HEK293T (cell line): ENCODE data around the gene SLC36A4.

Experiments
- CTCF ChIA-PET: fragments of 350-600 bp; formaldehyde crosslinking; extraction: SDS; loops from one replicate; lab custom pipeline; 2021; ENCODE audit warnings: antibody characterized with exemption, inconsistent platforms; lab: Yijun Ruan, JAX
- POLR2A ChIA-PET: fragments of 350-600 bp; formaldehyde crosslinking; extraction: SDS; loops from one replicate; lab custom pipeline; 2020; ENCODE audit warnings: antibody characterized with exemption, inconsistent platforms; lab: Yijun Ruan, JAX
- DNase-seq: peaks from one replicate; pipeline ENCODE4 v3.0.0; 2012; ENCODE audit warnings: mixed read lengths; ENCODE audit errors: extremely low spot score
- ARNT ChIP-seq: fragments of 450-650 bp; IDR thresholded peaks from 2 replicates; pipeline ENCODE4 v1.6.1; 2017; ENCODE audit warnings: mild to moderate bottlenecking
- BHLHE40 ChIP-seq: fragments of 450-650 bp; IDR thresholded peaks from 2 replicates; pipeline ENCODE4 v1.6.1; 2016; ENCODE audit warnings: mild to moderate bottlenecking, moderate library complexity, borderline replicate concordance
- CTBP1 ChIP-seq: fragments of 450-650 bp; IDR thresholded peaks from 2 replicates; pipeline ENCODE4 v1.6.1; 2016; ENCODE audit warnings: borderline replicate concordance
- ELF4 ChIP-seq: fragments of 450-650 bp; IDR thresholded peaks from 2 replicates; pipeline ENCODE4 v1.6.1; 2017; ENCODE audit warnings: antibody characterized with exemption
- FOXA1 ChIP-seq: fragments of 450-650 bp; IDR thresholded peaks from 2 replicates; pipeline ENCODE4 v1.6.1; 2016; ENCODE audit warnings: mild to moderate bottlenecking
- FOXK2 ChIP-seq: fragments of 450-650 bp; IDR thresholded peaks from 2 replicates; pipeline ENCODE4 v1.6.1; 2016; ENCODE audit warnings: mild to moderate bottlenecking
- FOXM1 ChIP-seq: fragments of 450-650 bp; IDR thresholded peaks from 2 replicates; pipeline ENCODE4 v1.6.1; 2017; ENCODE audit warnings: mild to moderate bottlenecking, borderline replicate concordance
- HDGF ChIP-seq: fragments of 450-650 bp; IDR thresholded peaks from 2 replicates; pipeline ENCODE4 v1.6.1; 2017; ENCODE audit warnings: antibody characterized with exemption, borderline replicate concordance
- L3MBTL2 ChIP-seq: fragments of 450-650 bp; conservative IDR thresholded peaks from 2 replicates; pipeline ENCODE4 v1.6.1; 2016; ENCODE audit warnings: mild to moderate bottlenecking
- LEF1 ChIP-seq: fragments of 450-650 bp; IDR thresholded peaks from 2 replicates; pipeline ENCODE4 v1.6.1; 2017; ENCODE audit warnings: mild to moderate bottlenecking, borderline replicate concordance
- NFRKB ChIP-seq: fragments of 450-650 bp; IDR thresholded peaks from 2 replicates; pipeline ENCODE4 v1.6.1; 2016; ENCODE audit warnings: mild to moderate bottlenecking, moderate library complexity
- PKNOX1 ChIP-seq: fragments of 450-650 bp; IDR thresholded peaks from 2 replicates; pipeline ENCODE4 v1.6.1; 2016
- SP1 ChIP-seq: fragments of 450-650 bp; IDR thresholded peaks from 2 replicates; pipeline ENCODE4 v1.6.1; 2017
- SUZ12 ChIP-seq: fragments of 450-650 bp; IDR thresholded peaks from 2 replicates; pipeline ENCODE4 v1.6.1; 2016; ENCODE audit warnings: mild to moderate bottlenecking
- TARDBP ChIP-seq: fragments of 450-650 bp; IDR thresholded peaks from 2 replicates; pipeline ENCODE4 v1.6.1; 2016
- ZNF384 ChIP-seq: fragments of 450-650 bp; IDR thresholded peaks from 2 replicates; pipeline ENCODE4 v1.6.1; 2016

SLC36A4 gene

DNA sequence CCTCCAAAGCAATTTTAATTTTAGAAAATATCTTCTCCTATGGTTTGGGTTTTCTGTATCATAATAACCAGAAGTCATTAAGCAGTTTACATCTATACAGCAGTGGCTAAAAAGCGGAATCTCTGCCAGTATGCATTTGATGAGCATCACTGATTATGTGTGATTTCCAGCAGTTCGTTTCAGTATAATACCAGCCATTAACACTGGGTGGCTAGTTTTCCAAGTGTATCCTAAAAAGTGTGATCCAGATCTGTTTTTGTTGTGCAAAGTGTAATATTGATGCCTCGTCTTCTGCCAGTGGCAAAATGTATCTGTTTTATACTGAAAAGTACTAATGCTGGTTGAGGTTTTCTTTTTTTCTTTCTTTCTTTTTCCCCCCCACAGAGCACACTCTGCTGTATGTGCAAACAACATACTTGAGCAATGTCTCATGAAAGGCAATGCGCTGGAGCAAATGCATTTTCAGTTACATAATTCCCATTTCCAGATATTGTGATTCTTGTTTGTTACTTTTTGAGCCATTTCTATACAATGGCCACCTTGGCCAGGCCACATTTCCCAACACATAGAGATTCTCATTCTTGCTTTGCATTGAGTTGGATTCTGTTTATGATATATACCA is 64.2 kb downstream of the SLC36A4 start:
- CTCF ChIA-PET, result no interaction called here
- DNase-seq, result no peak
- no peak for TF ChIP-seq LEF1
- TF ChIP-seq CTBP1, result no peak
- no peak for TF ChIP-seq ELF4
- no peak for TF ChIP-seq BHLHE40
- TF ChIP-seq FOXK2, result no peak
- no peak for TF ChIP-seq NFRKB
- no peak for TF ChIP-seq FOXA1
- TF ChIP-seq PKNOX1, result no peak
- POLR2A ChIA-PET, result no interaction called here

GRCh38 chr11:93132836-93133235 is 65.0 kb downstream of the SLC36A4 start:
- ChIA-PET POLR2A (no interaction called here), CTCF (interaction anchor here (0.6 kb wide), 1 partner anchor 11 kb away, joined by 4 read pairs; no protein-coding TSS in a partner anchor)
- TF ChIP-seq HDGF (no peak), BHLHE40 (no peak), SP1 (no peak), LEF1 (no peak), FOXK2 (no peak), ARNT (no peak), L3MBTL2 (no peak), ELF4 (no peak), FOXM1 (no peak)
- DNase-seq, result no peak

- TF ChIP-seq ELF4 (no peak), BHLHE40 (no peak), SUZ12 (no peak), HDGF (no peak), TARDBP (no peak), FOXK2 (no peak), L3MBTL2 (no peak), FOXM1 (no peak), FOXA1 (no peak), LEF1 (no peak), SP1 (no peak), ARNT (no peak), CTBP1 (no peak), ZNF384 (no peak), NFRKB (no peak), PKNOX1 (no peak)
- POLR2A ChIA-PET, result no interaction called here
- no peak for DNase-seq
- CTCF ChIA-PET, result no interaction called here
Observed at GRCh38 chr11:93131709-93132108, 66.1 kb downstream of the SLC36A4 start.

DNA sequence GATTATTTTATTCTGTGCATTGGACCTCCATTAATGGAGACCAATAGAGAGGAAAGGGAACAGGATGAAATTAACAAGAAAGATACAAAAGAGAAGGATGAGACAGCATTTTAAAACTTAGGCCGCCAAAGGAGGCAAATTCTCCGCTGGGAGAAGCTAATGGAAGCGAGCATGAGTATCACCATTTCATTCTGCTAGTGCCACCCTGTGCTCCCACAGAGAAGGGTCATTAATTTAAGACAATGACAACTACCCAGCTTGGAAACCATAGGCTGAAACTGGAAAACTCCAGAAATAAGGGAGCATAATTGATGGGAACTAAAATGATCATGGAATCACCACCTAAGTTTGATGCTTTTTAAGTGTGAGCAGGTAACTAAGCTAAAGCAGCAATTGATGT is 69.2 kb downstream of the SLC36A4 start:
- CTCF ChIA-PET, result interaction anchor here (0.6 kb wide), 1 partner anchor 357 kb away, joined by 5 read pairs; no protein-coding TSS in a partner anchor
- DNase-seq, result no peak
- POLR2A ChIA-PET, result no interaction called here
- no peak for TF ChIP-seq FOXK2
- TF ChIP-seq LEF1, result no peak
- no peak for TF ChIP-seq HDGF
- TF ChIP-seq ZNF384, result no peak
- no peak for TF ChIP-seq FOXM1
- TF ChIP-seq CTBP1, result no peak
- TF ChIP-seq SUZ12, result no peak
- TF ChIP-seq PKNOX1, result no peak
- no peak for TF ChIP-seq L3MBTL2

- POLR2A ChIA-PET, result no interaction called here
- TF ChIP-seq FOXK2 (no peak), BHLHE40 (no peak), SUZ12 (no peak), NFRKB (no peak), HDGF (no peak), PKNOX1 (no peak), ZNF384 (no peak), CTBP1 (no peak), L3MBTL2 (no peak), SP1 (no peak), TARDBP (no peak), ELF4 (no peak), ARNT (no peak), FOXM1 (no peak), LEF1 (no peak), FOXA1 (no peak)
Observed at GRCh38 chr11:93123351-93123898, 74.4 kb downstream of the SLC36A4 start.

More at GRCh38 chr11:93123351-93123898, 74.4 kb downstream of the SLC36A4 start:
- DNase-seq, result no peak
- CTCF ChIA-PET, result no interaction called here
